IMR-90 (cell line): ENCODE results near the gene CAPN5. TPM values are rescaled to one million over a fixed set of nuclear protein-coding genes. Genes with fewer than 3 reads are reported as not detected.

ENCODE experiments used
- ATAC-seq: fragments of 200-7000 bp; cut with Tn5 transposase; 2 replicates; pipeline ENCODE4 v1.9.1; 2020; ENCODE audit warnings: low read depth, mild to moderate bottlenecking, moderate library complexity
- BruUV-seq: library from RNA; stranded (reverse); fragments of 400-500 nt; replicated peaks from 2 replicates; lab custom pipeline; 2021; lab: Mats Ljungman, UMichigan
- CTCF ChIA-PET: fragments of 300-600 bp; formaldehyde crosslinking; extraction: SDS; loops from one replicate; lab custom pipeline; 2021; ENCODE audit warnings: antibody characterized with exemption; lab: Yijun Ruan, JAX
- POLR2A ChIA-PET: fragments of 300-600 bp; sonication (Branson Sonifier 250); formaldehyde crosslinking; loops from one replicate; lab custom pipeline; 2022; ENCODE audit warnings: antibody characterized with exemption; ENCODE audit not compliant: unreplicated experiment; lab: Charles Lee
- DNase-seq: peaks from one replicate; pipeline ENCODE4 v3.0.0; 2013
- H2AFZ ChIP-seq: replicated peaks from 2 replicates; pipeline ENCODE3; 2013; ENCODE audit warnings: low read length, mild to moderate bottlenecking; ENCODE audit not compliant: poor library complexity
- H2AK5ac ChIP-seq: 2 replicates; pipeline ENCODE4 v1.6.1; 2013; ENCODE audit warnings: low read depth, low read length, inconsistent platforms
- H2AK9ac ChIP-seq: replicated peaks from 2 replicates; pipeline ENCODE3; 2013; ENCODE audit warnings: mild to moderate bottlenecking, low read depth, low read length, moderate library complexity; ENCODE audit not compliant: poor library complexity
- H2BK120ac ChIP-seq: 2 replicates; pipeline ENCODE4 v1.6.1; 2013; ENCODE audit warnings: low read depth, low read length, inconsistent platforms
- H2BK15ac ChIP-seq: 3 replicates; pipeline ENCODE4 v1.6.1; 2013; ENCODE audit warnings: low read depth, low read length, inconsistent platforms
- H2BK20ac ChIP-seq: 2 replicates; pipeline ENCODE4 v1.6.1; 2013; ENCODE audit warnings: low read depth, mild to moderate bottlenecking, inconsistent platforms, low read length, moderate library complexity
- H2BK5ac ChIP-seq: 2 replicates; pipeline ENCODE4 v1.6.1; 2013; ENCODE audit warnings: mild to moderate bottlenecking, low read depth, low read length, inconsistent platforms; ENCODE audit not compliant: poor library complexity, severe bottlenecking
- H3K14ac ChIP-seq: replicated peaks from 2 replicates; pipeline ENCODE4 v1.6.1; 2013; ENCODE audit warnings: low read depth, low read length, inconsistent platforms
- H3K18ac ChIP-seq: 2 replicates; pipeline ENCODE4 v1.6.1; 2013; ENCODE audit warnings: low read depth, low read length, control low read depth
- H3K23ac ChIP-seq: 2 replicates; pipeline ENCODE4 v1.6.1; 2013; ENCODE audit warnings: low read depth, low read length, inconsistent platforms
- H3K27ac ChIP-seq: 2 replicates; pipeline ENCODE4 v1.5.1; 2013; ENCODE audit warnings: mild to moderate bottlenecking, control low read depth, low read length; ENCODE audit not compliant: insufficient read depth
- H3K27me3 ChIP-seq: 2 replicates; pipeline ENCODE4 v1.6.1; 2013; ENCODE audit warnings: low read length; ENCODE audit not compliant: control insufficient read depth, insufficient read depth
- H3K36me3 ChIP-seq: 2 replicates; pipeline ENCODE4 v1.6.1; 2013; ENCODE audit warnings: low read length, mixed read lengths; ENCODE audit not compliant: control insufficient read depth, insufficient read depth
- H3K4ac ChIP-seq: 2 replicates; pipeline ENCODE4 v1.6.1; 2013; ENCODE audit warnings: low read depth, low read length, inconsistent platforms
- H3K4me1 ChIP-seq: 2 replicates; pipeline ENCODE4 v1.6.1; 2013; ENCODE audit warnings: low read length, mixed read lengths; ENCODE audit not compliant: control insufficient read depth, insufficient read depth
- H3K4me2 ChIP-seq: 2 replicates; pipeline ENCODE4 v1.6.1; 2013; ENCODE audit warnings: low read depth, mild to moderate bottlenecking, control low read depth, low read length, moderate library complexity
- H3K4me3 ChIP-seq: 2 replicates; pipeline ENCODE4 v1.5.1; 2013; ENCODE audit warnings: low read depth, mild to moderate bottlenecking, control low read depth, low read length, moderate library complexity; ENCODE audit not compliant: insufficient read depth
- H3K56ac ChIP-seq: 2 replicates; pipeline ENCODE4 v1.6.1; 2013; ENCODE audit warnings: low read length, inconsistent platforms; ENCODE audit not compliant: insufficient read depth; ENCODE audit errors: extremely low read depth
- H3K79me1 ChIP-seq, 2 experiments: 2 replicates each; pipeline ENCODE4 v1.6.1; 2013; ENCODE audit warnings: low read length in 2 of 2, inconsistent platforms in 1 of 2, low read depth in 1 of 2
- H3K9ac ChIP-seq: 2 replicates; pipeline ENCODE4 v1.6.1; 2013; ENCODE audit warnings: low read depth, low read length, control low read depth
- H3K9me1 ChIP-seq: 2 replicates; pipeline ENCODE4 v1.6.1; 2013; ENCODE audit warnings: low read length, inconsistent platforms; ENCODE audit not compliant: insufficient read depth
- H3K9me3 ChIP-seq: 2 replicates; pipeline ENCODE4 v1.6.1; 2013; ENCODE audit warnings: low read length; ENCODE audit not compliant: control insufficient read depth, insufficient read depth
- H4K20me1 ChIP-seq: 2 replicates; pipeline ENCODE4 v1.6.1; 2013; ENCODE audit warnings: low read length, inconsistent platforms; ENCODE audit not compliant: insufficient read depth
- H4K5ac ChIP-seq: 2 replicates; pipeline ENCODE4 v1.6.1; 2013; ENCODE audit warnings: mild to moderate bottlenecking, low read depth, low read length, control low read depth
- H4K8ac ChIP-seq, 2 experiments: 2 replicates each; pipeline ENCODE4 v1.6.1; 2013; ENCODE audit warnings: low read depth in 2 of 2, low read length in 2 of 2, control low read depth in 1 of 2, inconsistent platforms in 1 of 2
- H4K91ac ChIP-seq: 2 replicates; pipeline ENCODE4 v1.6.1; 2013; ENCODE audit warnings: low read depth, low read length, inconsistent platforms; ENCODE audit not compliant: insufficient read depth
- BHLHE40 ChIP-seq: fragments of 150-350 bp; IDR thresholded peaks from 2 replicates; pipeline ENCODE4 v1.6.1; 2016; ENCODE audit warnings: mild to moderate bottlenecking, low read depth, low read length
- CEBPB ChIP-seq: IDR thresholded peaks from 2 replicates; pipeline ENCODE4 v1.6.1; 2012; ENCODE audit warnings: low read depth, low read length, improper control_type of control experiment
- MAZ ChIP-seq: IDR thresholded peaks from 2 replicates; pipeline ENCODE4 v1.6.1; 2012; ENCODE audit warnings: low read depth, mild to moderate bottlenecking, low read length, improper control_type of control experiment, moderate library complexity, borderline replicate concordance
- POLR2A ChIP-seq: IDR thresholded peaks from 2 replicates; pipeline ENCODE4 v1.6.1; 2012; ENCODE audit warnings: mild to moderate bottlenecking, low read depth, low read length
- RAD21 ChIP-seq: IDR thresholded peaks from 2 replicates; pipeline ENCODE4 v1.6.1; 2012; ENCODE audit warnings: low read length, improper control_type of control experiment
- RCOR1 ChIP-seq: IDR thresholded peaks from 2 replicates; pipeline ENCODE4 v1.6.1; 2012; ENCODE audit warnings: mild to moderate bottlenecking, low read length, improper control_type of control experiment; ENCODE audit not compliant: insufficient replicate concordance
- RFX5 ChIP-seq: IDR thresholded peaks from 2 replicates; pipeline ENCODE4 v1.8.0; 2012; ENCODE audit warnings: low read depth, mild to moderate bottlenecking, low read length, moderate library complexity
- WGBS, 2 experiments: methylation state at CpG; one replicate each; pipeline versions ENCODE4 v1.1.5 to v1.1.7; 2013; ENCODE audit warnings: missing lambda C conversion rate in 2 of 2; ENCODE audit not compliant: insufficient read length in 1 of 2; ENCODE audit errors: extremely low coverage in 2 of 2; 5-methylcytosine and 5-hydroxymethylcytosine counted together
- dilution Hi-C: fragments of 300-500 bp; cut with HindIII; formaldehyde crosslinking; loops from one replicate; pipeline ENCODE4 v1.14.3; 2018; ENCODE audit warnings: low sequenced_read_pairs; ENCODE audit not compliant: unreplicated experiment
- in situ Hi-C: fragments of 300-500 bp; cut with MboI; formaldehyde crosslinking; loops from 3 replicates; pipeline ENCODE4 v1.14.3; 2019; ENCODE audit warnings: low sequenced_read_pairs, inconsistent platforms, mixed read lengths
- intact Hi-C: fragments of 100-400 bp; cut with micrococcal nuclease; formaldehyde crosslinking; loops from 2 replicates; pipeline ENCODE4 v1.10.0; 2022
- polyA plus RNA-seq, 3 experiments: library from polyadenylated mRNA; depleted of rRNA; stranded (reverse); fragments of >200 nt; gene quantifications; 2 replicates each; pipeline ENCODE4 v1.2.3, GENCODE V29; 2012; ENCODE audit warnings: low replicate concordance in 1 of 3
- total RNA-seq: library from RNA; depleted of rRNA; stranded (reverse); fragments of >200 nt; gene quantifications from 2 replicates; pipeline ENCODE4 v1.2.3, GENCODE V29; 2012
- TF ChIP-seq, protein P1 (sequence below): fragments of 150-350 bp; IDR thresholded peaks from 2 replicates; pipeline ENCODE4 v1.6.1; 2017; ENCODE audit warnings: mild to moderate bottlenecking, antibody characterized with exemption, low read length, low read depth
- TF ChIP-seq, protein P2 (sequence below): fragments of 150-350 bp; IDR thresholded peaks from 2 replicates; pipeline ENCODE4 v1.6.1; 2016; ENCODE audit warnings: low read depth, mild to moderate bottlenecking, low read length, moderate library complexity, borderline replicate concordance

The CAPN5 gene
- total and polyA plus RNA-seq, 2 of the 4 experiments (the other 2 are of a cell fraction): 8.1 to 24.0 TPM

DNA sequence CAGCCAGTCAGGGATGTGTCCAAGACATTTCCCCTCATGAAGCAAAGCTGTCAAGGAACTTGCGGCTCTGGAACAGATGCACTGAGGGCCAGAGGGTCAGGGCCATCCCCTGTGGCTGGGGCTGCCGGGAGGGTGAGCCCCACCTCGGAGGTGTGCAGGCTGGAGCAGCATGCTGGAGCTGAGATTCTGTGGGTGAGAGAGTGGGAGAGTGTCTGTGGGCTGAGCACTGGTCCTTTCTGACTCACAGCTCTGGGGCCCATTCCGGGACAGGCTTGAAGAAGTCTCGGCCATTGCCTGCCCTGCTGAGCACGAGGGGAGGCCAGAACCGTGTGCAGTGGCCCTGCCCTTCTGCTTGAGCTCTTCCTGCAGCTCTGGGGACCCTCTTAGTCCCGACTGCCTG, 38.0 kb downstream of the CAPN5 start:
- dilution Hi-C loops: no loop called here
- Histone ChIP-seq H3K56ac (no peak overlapping the region), H3K36me3 (peaks cover 2% of the 10 kb centered on the region; the same call in 1 of the 2 replicates), H2AFZ (peak overlapping the region; percentile 68), H3K4ac (no peak overlapping the region), H3K9ac (no peak overlapping the region), H3K9me3 (no peaks in the 10 kb centered on the region), H3K4me3 (no peak overlapping the region), H3K23ac (no peak overlapping the region), H4K5ac (no peak overlapping the region), H3K4me1 (peaks cover 19% of the 10 kb centered on the region), H3K79me1 (peaks cover 0 to 11% of the 10 kb centered on the region in 2 experiments; a peak in 1 of 4 replicates), H3K9me1 (peaks cover 12% of the 10 kb centered on the region), H3K4me2 (no peak overlapping the region), H2AK5ac (no peak overlapping the region), H3K18ac (no peak overlapping the region), H2BK5ac (no peak overlapping the region), H4K91ac (no peak overlapping the region), H2BK20ac (no peak overlapping the region), H4K8ac (no peak overlapping the region), H2AK9ac (peak overlapping the region; percentile 34), H3K27me3 (no peaks in the 10 kb centered on the region), H3K14ac (no peak overlapping the region; the same call in 1 of the 2 replicates), H2BK15ac (no peak overlapping the region), H4K20me1 (peaks cover 9% of the 10 kb centered on the region; the same call in 1 of the 2 replicates), H3K27ac (no peak overlapping the region), H2BK120ac (no peak overlapping the region)
- peak; percentile 39 for ATAC-seq
- BruUV-seq: no TSS peak
- in situ Hi-C loops: no loop called here
- intact Hi-C loops: no loop called here
- DNase-seq: peak; percentile 49
- CTCF ChIA-PET: interaction anchor here (1.1 kb wide), 1 partner anchor 23 kb away, joined by 5 read pairs; the partner anchor contains the start of gene MYO7A
- TF ChIP-seq MAZ (no peak), RFX5 (no peak), CEBPB (no peak), BHLHE40 (no peak), RCOR1 (no peak), POLR2A (no peak), RAD21 (no peak)
- TF ChIP-seq, protein P1, sequence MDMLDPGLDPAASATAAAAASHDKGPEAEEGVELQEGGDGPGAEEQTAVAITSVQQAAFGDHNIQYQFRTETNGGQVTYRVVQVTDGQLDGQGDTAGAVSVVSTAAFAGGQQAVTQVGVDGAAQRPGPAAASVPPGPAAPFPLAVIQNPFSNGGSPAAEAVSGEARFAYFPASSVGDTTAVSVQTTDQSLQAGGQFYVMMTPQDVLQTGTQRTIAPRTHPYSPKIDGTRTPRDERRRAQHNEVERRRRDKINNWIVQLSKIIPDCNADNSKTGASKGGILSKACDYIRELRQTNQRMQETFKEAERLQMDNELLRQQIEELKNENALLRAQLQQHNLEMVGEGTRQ: no peak
- TF ChIP-seq, protein P2, sequence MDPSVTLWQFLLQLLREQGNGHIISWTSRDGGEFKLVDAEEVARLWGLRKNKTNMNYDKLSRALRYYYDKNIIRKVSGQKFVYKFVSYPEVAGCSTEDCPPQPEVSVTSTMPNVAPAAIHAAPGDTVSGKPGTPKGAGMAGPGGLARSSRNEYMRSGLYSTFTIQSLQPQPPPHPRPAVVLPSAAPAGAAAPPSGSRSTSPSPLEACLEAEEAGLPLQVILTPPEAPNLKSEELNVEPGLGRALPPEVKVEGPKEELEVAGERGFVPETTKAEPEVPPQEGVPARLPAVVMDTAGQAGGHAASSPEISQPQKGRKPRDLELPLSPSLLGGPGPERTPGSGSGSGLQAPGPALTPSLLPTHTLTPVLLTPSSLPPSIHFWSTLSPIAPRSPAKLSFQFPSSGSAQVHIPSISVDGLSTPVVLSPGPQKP: no peak
- 62% methylated on average over 8 of the region's 8 CpGs; no CpG with 5 or more reads in 1 of the 2 experiments for WGBS, 2 experiments
- POLR2A ChIA-PET: interaction anchor here (0.6 kb wide), 1 partner anchor 57 kb away, joined by 10 read pairs; no protein-coding TSS in a partner anchor
